ENCODE results near the gene NT5C1A. TPM values are rescaled to one million over a fixed set of nuclear protein-coding genes. Genes with fewer than 3 reads are reported as not detected.

The NT5C1A gene
- total RNA-seq, 1 donor from 2014 or later, result 0.49 TPM

DNA sequence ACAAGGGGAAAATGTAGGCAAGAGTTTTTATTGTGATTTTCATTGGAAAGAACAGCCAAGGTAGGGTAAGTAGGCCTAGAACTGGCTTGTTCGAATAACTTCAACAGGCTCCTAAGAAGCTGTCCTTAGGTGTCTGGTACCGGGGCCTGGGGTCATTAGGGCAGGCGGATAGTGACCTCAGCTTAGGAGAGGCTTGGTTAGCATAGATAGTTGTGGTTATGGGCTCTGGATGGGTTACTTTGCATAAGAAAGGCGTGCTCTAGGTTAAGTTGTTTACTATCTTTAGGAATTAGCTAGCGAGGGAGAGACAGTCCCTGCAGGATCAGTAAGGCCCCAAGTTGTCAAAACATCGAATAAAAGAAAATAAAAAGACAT, 40.0 kb upstream of the NT5C1A start:
- Histone ChIP-seq H3K27me3 (peaks cover 11% of the 10 kb centered on the region), H3K27ac (no peak overlapping the region), H3K4me3 (no peak overlapping the region), H3K4me1 (no peaks in the 10 kb centered on the region), H3K9me3 (no peaks in the 10 kb centered on the region), H3K36me3 (no peaks in the 10 kb centered on the region)
- DNase-seq (no peak), ATAC-seq (no peak)
- TF ChIP-seq CTCF (IDR thresholded peaks at IDR 0.05), result no peak
- intact Hi-C loops (cut with DNase I), result no loop called here

- Histone ChIP-seq H3K27ac (no peak overlapping the region), H3K9me3 (no peaks in the 10 kb centered on the region), H3K4me3 (no peak overlapping the region), H3K36me3 (no peaks in the 10 kb centered on the region), H3K4me1 (no peaks in the 10 kb centered on the region), H3K27me3 (peaks cover 11% of the 10 kb centered on the region)
- no peak for DNase-seq
- no peak for TF ChIP-seq CTCF (IDR thresholded peaks at IDR 0.05)
- intact Hi-C loops (cut with DNase I), result no loop called here
- no peak for ATAC-seq
Measured at GRCh38 chr1:39711104-39711965, 39.4 kb upstream of the NT5C1A start.

GRCh38 chr1:39707506-39707905, 35.6 kb upstream of the NT5C1A start:
- ATAC-seq (no peak), DNase-seq (no peak)
- no peaks in the 10 kb centered on the region for H3K36me3 ChIP-seq
- intact Hi-C loops (cut with DNase I), result no loop called here
- H3K4me1 ChIP-seq, result no peaks in the 10 kb centered on the region
- H3K27me3 ChIP-seq, result peaks cover 8% of the 10 kb centered on the region
- H3K4me3 ChIP-seq, result no peak overlapping the region
- no peaks in the 10 kb centered on the region for H3K9me3 ChIP-seq
- no peak overlapping the region for H3K27ac ChIP-seq
- TF ChIP-seq CTCF (IDR thresholded peaks at IDR 0.05), result no peak

DNA sequence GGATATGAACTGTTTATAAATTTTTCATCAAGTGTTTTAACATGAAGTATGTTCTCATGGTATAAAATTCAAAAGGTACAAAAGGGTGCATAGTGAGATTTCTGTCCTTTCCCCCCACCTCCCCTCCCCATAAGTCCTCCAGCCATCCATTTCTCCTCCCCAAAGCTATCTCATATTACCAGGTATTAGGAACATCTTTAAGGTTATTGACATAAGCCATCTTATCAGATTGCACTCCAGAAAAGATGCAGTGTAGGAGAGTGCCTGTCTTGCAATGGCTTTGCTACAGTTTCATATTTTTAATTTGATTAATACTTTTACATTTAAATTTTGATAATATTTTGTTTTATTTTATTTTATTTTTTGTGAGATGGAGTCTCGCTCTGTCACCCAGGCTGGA, 32.9 kb upstream of the NT5C1A start:
- DNase-seq (no peak), ATAC-seq (no peak)
- no peak overlapping the region for H3K4me3 ChIP-seq
- H3K9me3 ChIP-seq, result no peaks in the 10 kb centered on the region
- no peak overlapping the region for H3K27ac ChIP-seq
- no peaks in the 10 kb centered on the region for H3K36me3 ChIP-seq
- TF ChIP-seq CTCF (IDR thresholded peaks at IDR 0.05), result no peak
- H3K4me1 ChIP-seq, result no peaks in the 10 kb centered on the region
- no peaks in the 10 kb centered on the region for H3K27me3 ChIP-seq
- intact Hi-C loops (cut with DNase I), result no loop called here

- ATAC-seq (peak; percentile 50), DNase-seq (no peak)
- Histone ChIP-seq H3K4me3 (peak overlapping the region; percentile 21), H3K27me3 (no peaks in the 10 kb centered on the region), H3K27ac (no peak overlapping the region), H3K36me3 (no peaks in the 10 kb centered on the region), H3K9me3 (no peaks in the 10 kb centered on the region), H3K4me1 (no peaks in the 10 kb centered on the region)
- intact Hi-C loops (cut with DNase I), result no loop called here
- no peak for TF ChIP-seq CTCF (IDR thresholded peaks at IDR 0.05)
Measured at GRCh38 chr1:39701049-39701439, 29.1 kb upstream of the NT5C1A start.
